Left ventricle myocardium inferior (tissue), 1 donor: ENCODE measurements around the gene FOXK1. TPM values are rescaled to one million over a fixed set of nuclear protein-coding genes. Genes with fewer than 3 reads are reported as not detected.

ENCODE experiments used
- DNase-seq: peaks from one replicate; pipeline ENCODE4 v3.0.0-alpha.2; 2020
- H3K27ac ChIP-seq: fragments of 200-600 bp; replicated peaks from 2 replicates; pipeline ENCODE4 v1.8.0; 2021
- H3K27me3 ChIP-seq: fragments of 200-600 bp; 2 replicates; pipeline ENCODE4 v1.8.0; 2021; ENCODE audit warnings: low read depth
- H3K36me3 ChIP-seq: fragments of 200-600 bp; 2 replicates; pipeline ENCODE4 v1.8.0; 2021
- H3K4me1 ChIP-seq: fragments of 200-600 bp; 2 replicates; pipeline ENCODE4 v1.8.0; 2021
- H3K4me3 ChIP-seq: fragments of 200-600 bp; 2 replicates; pipeline ENCODE4 v1.8.0; 2021; ENCODE audit warnings: mild to moderate bottlenecking, moderate library complexity
- H3K9me3 ChIP-seq: fragments of 200-600 bp; replicated peaks from 2 replicates; pipeline ENCODE4 v1.8.0; 2021
- intact Hi-C: fragments of 100-400 bp; cut with micrococcal nuclease; formaldehyde crosslinking; loops from one replicate; pipeline ENCODE4 v1.11.0; 2022
- total RNA-seq: library from RNA; stranded (reverse); fragmentation: NEBNext Ultra II Directional; extraction: Animal tissue kit (Norgen Biotek cat#: 25700); gene quantifications from one replicate; pipeline ENCODE4 v1.2.1, GENCODE V29; 2021
- TF ChIP-seq, protein P1 (sequence below): fragments of 200-600 bp; IDR thresholded peaks from 2 replicates; pipeline ENCODE4 v1.8.0; 2021; ENCODE audit warnings: antibody characterized with exemption, mild to moderate bottlenecking, borderline replicate concordance
- donor health status: DM: no; HTN: yes; CAD: no; lungs with severe emphysema.

FOXK1 gene
- total RNA-seq, 1 donor from 2014 or later: 18.3 TPM

DNA sequence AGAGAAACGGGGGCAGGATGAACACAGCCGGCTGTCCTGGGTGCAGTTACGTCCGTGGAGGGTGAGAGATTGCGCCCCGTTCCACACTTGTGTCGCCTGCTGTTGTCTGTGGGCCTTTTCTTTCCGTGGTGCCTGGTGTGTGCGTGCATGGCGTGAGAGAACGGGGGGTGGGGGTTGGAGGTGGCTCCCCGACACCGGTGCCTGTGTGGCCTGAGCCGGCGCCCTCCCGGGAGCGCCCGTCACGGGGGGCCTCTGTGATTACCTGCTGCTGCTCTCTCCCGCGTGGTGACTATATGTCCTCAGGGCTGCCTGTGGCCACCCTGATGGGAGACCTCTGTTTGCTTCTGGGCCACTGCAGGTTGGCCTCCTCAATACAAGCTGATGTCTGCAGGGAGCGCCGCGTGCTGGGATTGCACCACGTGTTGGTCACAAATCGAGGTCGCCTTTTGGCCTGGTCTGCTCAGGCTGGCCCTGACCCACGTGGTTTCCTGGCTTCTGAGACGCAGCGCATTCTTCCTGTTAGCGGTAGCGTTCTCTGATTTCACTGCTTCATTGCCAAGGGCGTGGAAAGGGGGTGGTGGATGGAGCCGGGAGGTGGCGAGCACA, 82.4 kb downstream of the FOXK1 start:
- intact Hi-C loops: no loop called here
- no peak overlapping the region for H3K27ac ChIP-seq
- DNase-seq: no peak
- H3K4me1 ChIP-seq: peaks cover 6% of the 10 kb centered on the region
- no peaks in the 10 kb centered on the region for H3K9me3 ChIP-seq
- TF ChIP-seq, protein P1, sequence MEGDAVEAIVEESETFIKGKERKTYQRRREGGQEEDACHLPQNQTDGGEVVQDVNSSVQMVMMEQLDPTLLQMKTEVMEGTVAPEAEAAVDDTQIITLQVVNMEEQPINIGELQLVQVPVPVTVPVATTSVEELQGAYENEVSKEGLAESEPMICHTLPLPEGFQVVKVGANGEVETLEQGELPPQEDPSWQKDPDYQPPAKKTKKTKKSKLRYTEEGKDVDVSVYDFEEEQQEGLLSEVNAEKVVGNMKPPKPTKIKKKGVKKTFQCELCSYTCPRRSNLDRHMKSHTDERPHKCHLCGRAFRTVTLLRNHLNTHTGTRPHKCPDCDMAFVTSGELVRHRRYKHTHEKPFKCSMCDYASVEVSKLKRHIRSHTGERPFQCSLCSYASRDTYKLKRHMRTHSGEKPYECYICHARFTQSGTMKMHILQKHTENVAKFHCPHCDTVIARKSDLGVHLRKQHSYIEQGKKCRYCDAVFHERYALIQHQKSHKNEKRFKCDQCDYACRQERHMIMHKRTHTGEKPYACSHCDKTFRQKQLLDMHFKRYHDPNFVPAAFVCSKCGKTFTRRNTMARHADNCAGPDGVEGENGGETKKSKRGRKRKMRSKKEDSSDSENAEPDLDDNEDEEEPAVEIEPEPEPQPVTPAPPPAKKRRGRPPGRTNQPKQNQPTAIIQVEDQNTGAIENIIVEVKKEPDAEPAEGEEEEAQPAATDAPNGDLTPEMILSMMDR: no peak
- H3K36me3 ChIP-seq: peaks cover 62% of the 10 kb centered on the region
- H3K27me3 ChIP-seq: no peaks in the 10 kb centered on the region
- H3K4me3 ChIP-seq: no peak overlapping the region

DNA sequence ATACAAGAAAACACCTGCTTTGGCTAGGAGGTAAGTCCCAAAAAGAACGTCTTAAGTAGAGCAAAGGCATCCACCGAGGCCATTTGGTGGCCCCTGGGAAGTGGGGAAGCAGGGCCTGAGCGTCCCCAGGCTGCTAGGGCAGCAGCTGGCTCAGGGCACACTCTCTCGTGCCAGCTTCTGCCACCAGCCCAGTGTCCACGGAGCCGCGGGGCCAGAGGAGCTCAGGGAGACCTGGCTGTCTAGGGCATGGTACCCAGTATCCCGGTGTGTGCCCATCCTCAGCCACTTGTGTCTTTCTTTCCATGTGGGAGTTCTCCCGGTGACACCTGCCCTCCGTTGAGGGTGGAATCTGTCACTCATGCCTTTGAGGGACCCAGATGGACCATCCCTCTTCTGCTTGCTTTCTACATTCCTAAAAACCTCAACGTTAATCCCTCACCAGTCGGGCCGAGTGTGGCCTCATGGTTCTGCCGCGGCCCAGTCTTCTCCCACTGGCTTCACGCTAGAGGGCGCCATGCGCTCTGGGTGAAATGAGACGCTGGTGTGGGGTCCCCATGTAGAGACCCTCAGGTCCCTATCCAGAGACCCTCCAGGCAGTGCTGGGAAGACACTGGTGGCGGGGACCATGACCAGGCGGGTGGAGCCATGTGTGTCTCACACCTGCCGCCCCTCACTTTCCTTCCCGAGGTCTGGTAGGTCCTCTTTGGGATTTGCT, 83.8 kb downstream of the FOXK1 start:
- DNase-seq: no peak
- Histone ChIP-seq H3K27me3 (no peaks in the 10 kb centered on the region), H3K27ac (no peak overlapping the region), H3K4me1 (peaks cover 20% of the 10 kb centered on the region), H3K36me3 (peaks cover 48% of the 10 kb centered on the region), H3K4me3 (no peak overlapping the region), H3K9me3 (no peaks in the 10 kb centered on the region)
- TF ChIP-seq, protein P1: peak; percentile 35
- intact Hi-C loops: no loop called here

DNA sequence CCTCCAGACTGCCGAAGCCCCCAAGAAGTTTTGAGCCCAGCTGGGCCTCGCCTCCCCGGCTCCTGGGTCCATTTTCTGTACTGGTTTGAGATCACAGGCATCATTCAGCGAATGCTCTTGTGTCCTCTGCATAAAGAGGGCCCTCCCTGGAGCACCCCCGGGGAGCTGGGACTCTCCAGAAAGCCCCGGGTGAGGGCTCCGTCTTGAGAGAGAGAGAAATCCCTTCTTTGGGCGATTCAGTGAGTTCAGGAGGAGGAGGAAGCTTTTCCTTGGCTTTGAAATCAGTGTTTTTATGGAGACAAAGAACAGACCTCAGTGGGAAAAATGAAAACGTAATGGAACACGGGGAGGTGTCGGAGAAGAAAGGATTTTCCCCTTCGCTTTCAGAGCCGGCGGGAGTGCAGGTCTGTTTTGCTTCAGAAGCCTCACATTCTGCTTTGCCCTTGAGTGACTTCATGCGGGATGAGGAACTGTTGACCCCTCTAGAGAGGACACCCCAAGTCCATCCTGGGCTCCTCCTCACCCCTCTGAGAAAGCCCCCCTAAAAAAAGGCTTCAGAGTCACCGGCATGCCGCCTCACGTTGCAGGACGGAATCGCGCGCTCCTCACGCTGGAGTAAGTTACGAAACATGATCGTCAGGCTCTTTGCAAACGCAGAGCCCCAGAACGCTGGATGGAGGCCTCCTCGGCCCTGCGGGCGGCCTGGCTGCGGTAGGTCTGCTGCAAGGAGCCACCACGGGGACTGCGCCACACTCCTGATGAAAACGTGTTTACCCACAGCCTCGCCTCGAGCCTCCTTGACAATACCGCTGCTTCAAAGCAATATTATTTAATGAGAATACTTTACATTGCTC, 84.8 kb downstream of the FOXK1 start:
- intact Hi-C loops: no loop called here
- TF ChIP-seq, protein P1: no peak
- Histone ChIP-seq H3K27me3 (no peaks in the 10 kb centered on the region), H3K4me1 (peaks cover 25% of the 10 kb centered on the region), H3K27ac (no peak overlapping the region), H3K4me3 (no peak overlapping the region), H3K36me3 (peaks cover 39% of the 10 kb centered on the region), H3K9me3 (no peaks in the 10 kb centered on the region)
- DNase-seq: no peak

DNA sequence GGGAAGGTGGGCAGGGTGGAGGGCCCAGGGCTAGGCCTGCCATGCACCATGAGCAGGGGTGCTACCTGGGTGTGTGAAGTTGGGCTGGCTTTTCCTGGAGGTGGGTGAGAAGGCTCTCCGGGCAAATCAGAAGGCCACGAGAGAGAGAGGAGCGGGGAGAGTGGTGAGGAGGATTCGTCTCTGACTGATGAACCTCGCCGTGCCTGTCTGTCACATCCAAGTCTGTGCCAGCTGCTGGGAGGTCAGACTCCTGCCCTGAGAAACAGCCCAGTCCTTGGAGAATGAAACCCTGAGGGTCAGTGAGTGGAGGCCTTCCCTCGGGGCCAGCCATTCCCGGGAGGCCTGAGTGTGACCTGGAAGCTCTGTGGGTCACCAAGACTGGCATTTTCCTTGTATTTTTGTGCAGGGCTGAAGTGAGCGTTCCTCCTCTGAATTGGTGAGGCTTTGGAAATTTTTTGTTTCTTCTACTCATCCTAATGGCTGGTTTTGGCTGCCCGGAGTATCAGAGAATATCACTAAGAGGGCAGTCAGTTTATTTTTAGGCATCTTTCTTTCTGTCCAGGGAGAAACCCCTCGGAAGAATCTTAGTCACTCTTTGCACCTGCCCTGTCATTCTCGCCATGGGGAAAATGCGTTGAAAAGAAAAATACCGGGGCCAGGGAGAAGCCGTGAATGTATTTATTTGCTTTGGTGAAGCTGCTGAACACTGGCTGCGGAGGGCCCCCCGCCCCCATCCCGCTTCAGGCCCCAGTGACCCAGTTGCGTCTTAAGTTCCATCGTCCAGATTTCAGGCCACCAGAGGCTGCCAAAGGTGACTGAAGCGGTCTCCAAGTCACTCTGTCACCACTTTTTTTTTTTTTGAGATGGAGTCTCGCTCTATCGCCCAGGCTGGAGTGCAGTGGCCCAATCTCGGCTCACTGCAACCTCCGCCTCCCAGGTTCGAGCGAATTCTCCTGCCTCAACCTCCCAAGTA, 86.8 kb downstream of the FOXK1 start:
- Histone ChIP-seq H3K4me1 (peaks cover 29% of the 10 kb centered on the region), H3K9me3 (no peaks in the 10 kb centered on the region), H3K27ac (no peak overlapping the region), H3K4me3 (no peak overlapping the region), H3K27me3 (no peaks in the 10 kb centered on the region), H3K36me3 (peaks cover 19% of the 10 kb centered on the region)
- no peak for DNase-seq
- intact Hi-C loops: no loop called here
- TF ChIP-seq, protein P1: no peak

DNA sequence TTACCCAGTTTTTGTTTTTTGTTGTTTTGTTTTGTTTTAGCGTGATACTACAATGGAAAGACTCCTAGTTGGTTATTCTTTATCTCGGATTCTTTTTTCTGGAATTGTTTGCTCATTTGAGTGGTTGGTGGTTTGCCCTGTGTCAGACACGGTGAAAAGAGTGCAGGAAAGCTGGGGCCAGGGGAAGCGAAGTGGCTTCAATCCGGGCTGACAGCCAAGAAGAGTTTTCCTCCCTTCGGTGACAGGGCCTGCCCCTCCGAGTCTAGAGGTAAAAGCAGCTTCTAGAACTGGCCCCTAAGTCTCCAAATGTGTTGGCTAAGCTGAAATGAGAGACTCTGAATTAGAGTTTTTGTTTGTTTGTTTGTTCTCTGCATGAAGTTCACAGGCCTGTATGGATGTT, 87.7 kb downstream of the FOXK1 start:
- H3K27me3 ChIP-seq: no peaks in the 10 kb centered on the region
- H3K4me3 ChIP-seq: no peak overlapping the region
- no peak overlapping the region for H3K27ac ChIP-seq
- intact Hi-C loops: no loop called here
- DNase-seq: no peak
- TF ChIP-seq, protein P1: no peak
- peaks cover 37% of the 10 kb centered on the region for H3K4me1 ChIP-seq
- H3K36me3 ChIP-seq: peaks cover 10% of the 10 kb centered on the region
- no peaks in the 10 kb centered on the region for H3K9me3 ChIP-seq
